ENCODE measurements around the gene HDAC2.
"Not testable (repeated sequence)": the region's sequence is repeated elsewhere in the genome, so short reads cannot be mapped to it uniquely, and the experiment has no call there.

The HDAC2 gene

DNA sequence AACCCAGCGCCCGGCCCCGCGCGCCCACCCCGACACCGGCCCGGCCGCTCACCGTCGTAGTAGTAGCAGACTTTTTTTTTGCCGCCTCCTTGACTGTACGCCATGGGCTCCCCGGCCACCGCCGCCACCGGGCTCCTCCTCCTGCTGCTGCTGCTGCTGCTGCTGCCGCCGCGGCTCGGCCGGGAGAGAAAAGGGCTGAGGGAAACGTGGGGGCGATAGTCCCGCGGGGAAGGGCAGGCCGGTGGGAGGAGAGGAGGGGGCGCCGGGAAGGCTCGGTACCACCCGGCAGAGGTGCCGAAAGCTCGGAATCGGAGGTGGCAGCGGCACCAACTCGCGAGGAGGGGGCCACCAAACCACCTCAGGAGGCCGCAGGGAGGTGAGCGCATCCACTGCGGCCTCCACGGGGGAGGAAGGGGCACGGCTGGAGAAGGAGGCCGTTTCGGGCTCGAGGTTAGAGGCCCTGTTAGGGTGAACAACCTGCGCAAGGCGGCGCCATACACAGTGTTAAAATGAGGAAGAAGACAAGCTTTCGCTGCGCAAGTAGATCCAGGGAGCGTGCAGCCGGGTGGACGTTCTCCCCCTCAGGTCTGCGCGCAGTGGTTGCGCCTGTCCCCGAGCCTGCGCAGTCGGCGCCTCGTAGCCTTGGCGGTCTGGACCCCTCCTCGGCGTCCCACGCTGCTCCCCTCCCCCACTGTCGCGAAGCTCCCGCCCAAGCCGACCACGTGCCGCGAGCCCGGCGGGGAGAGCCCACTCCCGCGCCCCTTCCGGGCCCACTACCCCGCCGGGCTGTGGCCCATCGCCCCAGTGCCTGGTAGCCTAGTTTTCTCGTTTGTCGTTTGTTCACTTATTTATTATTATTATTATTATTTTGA, at the start of gene HDAC2:
Gene HDAC2, minus strand, starts transcription at position 344 of the 872 bp plus-strand sequence. Its CDS starts 240 bp downstream, at position 104.
- peak; percentile 92 for DNase-seq (ENCODE audit: low spot score)

DNA sequence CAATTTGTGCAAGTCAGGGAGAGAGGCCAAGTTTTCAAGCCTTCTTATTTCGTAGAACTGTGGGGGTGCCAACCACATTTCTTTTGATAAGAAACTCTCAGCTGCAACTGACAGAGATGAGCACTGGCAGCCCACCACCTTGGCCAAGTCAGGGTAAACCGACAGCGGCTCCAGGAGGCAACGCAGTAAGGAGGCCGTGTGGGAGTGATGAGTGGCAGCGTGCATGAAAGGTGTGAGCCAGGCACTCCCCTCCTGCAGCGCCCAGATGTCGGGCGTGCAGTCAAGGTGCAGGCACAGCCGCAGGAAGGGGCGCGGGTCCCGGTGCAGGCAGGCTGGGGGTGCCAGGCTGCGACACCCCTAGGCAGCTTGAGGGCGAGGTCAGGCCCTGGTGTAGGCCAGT, 49.2 kb upstream of the HDAC2 start:
- DNase-seq (ENCODE audit: low spot score): no peak

DNA sequence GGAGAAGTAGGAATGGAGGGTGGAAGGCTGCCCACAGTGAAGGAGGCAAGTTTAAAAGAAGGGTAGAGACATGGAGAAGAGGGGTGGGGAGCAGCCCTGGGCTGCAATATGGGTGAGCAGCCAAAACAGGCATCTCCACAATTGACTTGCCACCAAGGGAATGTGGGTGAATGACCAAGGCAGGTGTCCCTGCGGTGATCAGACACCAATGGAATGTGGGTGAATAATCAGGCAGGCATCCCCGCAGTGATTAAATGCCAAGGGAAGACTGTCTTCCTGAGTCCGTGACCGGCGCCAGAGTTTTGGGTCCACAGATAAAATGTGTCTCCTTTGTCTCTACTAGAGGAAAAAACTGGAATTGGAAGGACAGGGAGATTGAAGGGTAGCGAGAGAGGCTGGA, 46.2 kb upstream of the HDAC2 start:
- not testable (repeated sequence) for DNase-seq (ENCODE audit: low spot score)

DNA sequence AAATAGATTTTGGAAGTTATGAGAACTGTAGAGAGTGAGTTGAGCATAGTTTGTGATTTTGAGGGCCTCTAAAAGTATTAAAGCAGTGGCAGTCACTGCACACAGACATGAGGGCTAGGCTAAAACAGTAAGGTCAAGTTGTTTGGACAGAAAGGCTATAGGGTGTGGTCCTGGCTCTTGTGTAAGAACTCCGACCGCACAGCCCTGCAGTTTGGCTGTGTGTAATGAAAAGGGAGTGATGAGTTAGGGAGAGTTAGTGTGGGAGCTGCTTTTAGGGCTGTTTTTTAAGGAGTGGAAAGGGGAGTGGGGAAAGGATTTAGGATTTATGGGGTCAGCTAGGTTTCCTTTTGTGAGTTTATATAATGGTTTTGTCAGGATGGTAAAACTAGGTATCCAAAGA, 43.2 kb upstream of the HDAC2 start:
- not testable (repeated sequence) for DNase-seq (ENCODE audit: low spot score)

DNA sequence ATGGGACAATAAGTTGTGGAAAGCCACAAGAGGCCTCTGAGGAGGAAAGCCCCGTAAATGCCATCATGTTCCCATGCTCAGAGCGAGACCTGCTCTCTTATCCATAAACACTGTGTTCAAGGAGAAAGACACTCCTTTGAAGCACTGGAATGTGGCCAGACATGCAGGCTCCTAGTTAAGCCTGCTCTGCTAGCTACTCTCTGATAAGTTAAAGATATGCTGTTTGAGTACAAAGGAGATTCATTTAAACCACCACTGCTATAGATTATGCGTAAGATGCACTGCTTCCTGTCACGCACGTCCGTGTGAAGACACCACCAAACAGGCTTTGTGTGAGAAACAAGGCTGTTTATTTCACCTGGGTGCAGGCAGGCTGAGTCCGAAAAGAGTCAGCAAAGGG, 40.5 kb upstream of the HDAC2 start:
- DNase-seq (ENCODE audit: low spot score): not testable (repeated sequence)

DNA sequence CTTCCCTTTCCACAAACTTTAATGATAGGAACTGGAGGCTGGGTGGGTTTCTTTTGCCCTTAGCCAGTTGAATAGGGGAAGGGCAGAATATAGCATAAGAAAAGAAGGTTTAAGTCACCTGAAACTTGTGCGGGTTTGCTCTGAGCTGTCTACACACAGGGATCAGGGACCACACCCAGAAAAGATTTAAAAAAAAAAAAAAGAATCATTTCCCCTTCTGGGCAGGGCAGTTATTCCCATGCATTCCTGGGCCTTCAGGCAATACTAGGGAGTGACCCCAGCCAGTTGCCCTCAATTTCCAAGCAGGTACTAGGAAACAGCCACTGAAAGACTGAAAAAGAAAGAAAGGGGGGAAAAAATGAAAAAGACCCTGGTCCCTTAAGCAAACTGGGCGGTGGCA, 39.6 kb upstream of the HDAC2 start:
- DNase-seq (ENCODE audit: low spot score): no peak

DNA sequence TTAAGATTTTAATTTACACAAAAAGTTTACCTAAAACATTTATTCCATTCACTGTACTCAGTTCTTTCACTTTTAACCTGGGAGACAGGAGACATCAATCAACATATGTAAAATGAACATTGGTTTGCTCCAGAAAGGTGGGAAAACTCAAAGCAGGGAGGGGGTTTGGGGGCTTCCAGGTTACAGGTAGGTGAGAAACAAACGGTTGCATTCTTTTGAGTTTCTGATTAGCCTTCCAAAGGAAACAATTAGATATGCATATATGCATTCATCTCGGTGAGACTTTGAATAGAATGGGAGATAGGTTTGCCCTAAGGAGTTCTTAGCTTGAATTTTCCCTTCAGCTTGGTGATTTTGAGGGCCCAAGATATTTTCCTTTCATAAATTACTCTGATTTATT, 38.2 kb upstream of the HDAC2 start:
- no peak for DNase-seq (ENCODE audit: low spot score)

DNA sequence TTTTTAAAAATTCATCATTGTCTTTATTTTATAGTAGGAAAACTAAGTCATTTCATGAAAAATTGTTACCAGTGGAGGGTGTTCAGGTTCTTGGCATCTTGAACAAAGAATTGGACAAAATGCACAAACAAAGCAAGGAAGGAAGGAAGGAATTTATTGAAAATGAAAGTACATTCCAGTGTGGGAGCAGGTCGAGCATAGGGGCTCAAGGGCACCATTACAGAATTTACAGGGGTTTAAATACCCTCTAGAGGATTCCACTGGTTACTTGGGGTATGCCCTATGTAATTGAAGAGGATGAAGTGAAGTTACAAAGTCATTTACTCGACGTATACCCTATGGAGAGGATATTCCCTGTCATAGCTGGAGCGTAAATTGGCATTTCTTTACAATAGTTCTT, 37.4 kb upstream of the HDAC2 start:
- no peak for DNase-seq (ENCODE audit: low spot score)

DNA sequence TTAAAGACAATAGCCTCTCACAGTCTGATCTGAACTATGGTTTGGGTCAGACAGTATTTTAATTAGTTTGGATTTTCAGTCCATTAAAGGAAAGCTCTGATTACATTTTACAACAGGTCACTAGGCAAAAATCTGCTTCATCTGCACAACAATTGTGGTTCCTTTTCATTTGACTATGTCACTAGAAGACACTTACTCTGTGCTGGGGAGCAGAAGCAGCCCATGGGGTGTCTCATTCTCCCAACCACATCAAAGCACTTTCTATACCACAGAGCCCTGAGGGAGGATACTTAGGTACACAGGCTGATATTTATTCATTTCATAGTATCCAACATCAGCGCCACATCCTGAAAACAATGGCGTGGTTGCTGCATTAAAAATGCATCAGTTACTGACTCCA, 36.6 kb upstream of the HDAC2 start:
- DNase-seq (ENCODE audit: low spot score): no peak

DNA sequence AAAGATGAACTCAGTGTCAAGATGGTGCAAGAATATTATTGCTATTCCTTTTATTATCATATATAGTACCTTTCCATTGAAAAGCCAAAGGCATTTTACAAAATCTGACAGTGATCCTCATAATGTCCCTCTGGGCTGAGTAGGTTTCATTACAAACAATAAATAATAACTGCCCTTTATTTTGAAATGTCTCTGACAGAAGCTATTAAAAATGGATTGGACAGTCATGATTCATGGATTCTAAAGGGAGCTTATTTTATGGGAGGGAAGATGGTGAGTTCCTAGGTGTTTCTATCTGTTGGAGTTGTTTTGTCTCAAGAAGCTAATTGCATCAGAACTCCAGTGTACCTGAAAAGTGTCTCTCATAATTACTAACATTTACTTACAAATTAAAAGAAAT, 30.4 kb upstream of the HDAC2 start:
- no peak for DNase-seq (ENCODE audit: low spot score)

DNA sequence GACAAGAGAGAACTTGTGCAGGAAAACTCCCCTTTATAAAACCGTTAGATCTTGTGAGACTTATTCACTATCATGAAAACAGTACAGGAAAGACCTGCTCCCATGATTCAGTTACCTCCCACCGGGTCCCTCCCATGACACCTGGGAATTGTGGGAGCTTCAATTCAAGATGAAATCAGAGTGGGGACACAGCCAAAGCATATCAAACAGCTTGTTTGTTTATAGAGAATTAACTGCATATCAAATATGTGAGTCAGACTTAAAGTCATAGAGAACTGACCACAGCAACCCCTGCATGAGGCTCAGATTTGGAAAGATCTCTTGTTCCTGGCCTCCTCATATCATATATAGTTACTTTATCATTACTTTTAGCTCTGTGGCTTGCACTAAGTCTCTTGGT, 29.1 kb upstream of the HDAC2 start:
- peak; percentile 13 for DNase-seq (ENCODE audit: low spot score)

DNA sequence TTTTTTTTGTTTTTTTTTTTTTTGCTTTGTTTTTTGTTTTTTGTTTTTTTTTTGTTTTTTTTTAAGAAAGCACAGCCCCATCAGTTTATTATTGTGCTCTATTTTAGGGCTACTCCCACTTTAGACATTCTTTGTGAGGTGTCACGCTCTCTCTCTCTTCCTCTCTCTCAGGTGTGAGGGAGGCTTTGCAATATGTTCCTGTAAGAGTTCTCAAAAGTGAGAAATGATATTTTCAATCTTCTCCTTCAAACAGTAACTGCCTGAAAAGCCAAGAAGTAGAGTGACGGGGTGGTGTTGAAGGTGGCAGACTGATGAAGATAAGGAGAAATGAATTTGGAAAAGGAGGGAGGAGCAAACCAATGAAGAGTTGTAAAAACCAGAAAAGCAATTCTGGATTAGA, 28.3 kb upstream of the HDAC2 start:
- DNase-seq (ENCODE audit: low spot score): no peak

DNA sequence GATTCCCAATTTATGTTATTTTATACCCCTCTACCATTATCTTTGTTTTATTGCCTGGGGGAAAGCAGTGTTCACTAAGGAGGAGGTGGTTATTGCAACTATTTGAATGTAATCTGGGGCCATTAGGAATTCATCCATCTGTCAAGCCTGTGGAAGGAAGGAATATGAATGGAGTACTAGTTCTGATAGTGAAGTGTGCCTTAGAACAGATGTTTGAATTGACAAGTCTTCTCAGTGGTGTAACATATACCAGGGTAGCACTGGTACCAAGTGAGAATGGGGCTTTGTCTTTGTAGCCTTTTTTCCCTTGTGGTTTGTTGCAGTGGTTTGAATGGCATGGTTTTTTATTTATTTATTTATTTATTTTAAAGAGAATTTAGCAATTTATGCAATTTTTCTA, 27.9 kb upstream of the HDAC2 start:
- no peak for DNase-seq (ENCODE audit: low spot score)

DNA sequence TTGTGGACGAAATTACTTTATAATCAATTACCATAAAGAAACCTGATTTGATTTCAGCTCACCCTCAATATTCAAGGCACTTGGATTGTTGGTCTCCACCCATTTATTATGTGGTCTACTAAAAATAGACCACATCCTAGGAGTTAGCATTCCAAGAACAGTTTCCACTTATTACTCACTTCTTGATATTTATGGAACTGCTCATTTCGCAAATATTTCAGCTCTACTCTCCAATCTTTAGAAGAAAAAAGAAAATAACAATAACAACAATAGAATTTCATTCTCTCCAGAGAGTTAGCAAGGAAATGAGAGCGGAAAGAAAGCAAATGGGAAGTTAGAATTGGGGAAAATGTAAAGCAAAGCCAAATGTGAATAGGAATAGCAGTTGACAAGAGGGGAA, 26.2 kb upstream of the HDAC2 start:
- DNase-seq (ENCODE audit: low spot score): peak; percentile 82

DNA sequence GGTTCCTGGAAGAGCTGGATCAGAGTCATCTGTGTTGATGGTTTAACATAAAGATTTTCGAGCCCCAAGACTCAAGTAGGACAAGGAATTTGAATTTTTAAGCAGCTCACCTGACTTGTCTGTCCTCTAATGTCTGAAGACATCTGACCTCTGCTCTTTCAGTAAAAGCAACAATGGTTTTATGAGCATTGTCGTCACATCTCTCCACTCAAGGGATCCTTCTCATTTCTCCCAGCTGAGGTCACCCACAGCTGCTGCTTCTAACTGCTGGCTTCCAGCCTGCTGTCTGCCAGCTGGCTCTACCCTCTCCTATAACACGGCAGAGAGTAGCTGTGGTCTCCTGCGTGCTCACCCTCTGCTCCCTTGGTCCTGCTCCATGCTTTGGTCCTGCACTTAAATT, 24.7 kb upstream of the HDAC2 start:
- peak; percentile 92 for DNase-seq (ENCODE audit: low spot score)

DNA sequence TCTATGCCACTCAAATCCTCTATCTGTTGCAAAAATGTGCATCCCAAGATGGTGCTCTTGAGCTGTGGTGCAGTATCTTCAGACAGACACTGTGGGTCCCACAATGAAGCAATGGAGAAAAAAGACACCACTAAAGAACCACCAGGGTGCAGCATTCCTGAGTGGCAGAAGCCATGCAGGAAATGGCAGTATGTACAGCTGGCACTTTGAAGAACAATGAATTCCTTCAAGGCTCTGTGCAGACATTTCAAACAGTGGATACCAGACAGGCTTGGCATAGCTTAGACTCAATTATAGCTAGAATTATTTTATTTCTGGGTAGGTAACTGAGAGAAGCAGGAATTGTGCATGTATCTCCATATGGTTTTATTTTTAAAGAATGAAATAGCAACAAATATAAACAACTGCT, 24.0 kb upstream of the HDAC2 start:
- peak; percentile 87 for DNase-seq (ENCODE audit: low spot score)

DNA sequence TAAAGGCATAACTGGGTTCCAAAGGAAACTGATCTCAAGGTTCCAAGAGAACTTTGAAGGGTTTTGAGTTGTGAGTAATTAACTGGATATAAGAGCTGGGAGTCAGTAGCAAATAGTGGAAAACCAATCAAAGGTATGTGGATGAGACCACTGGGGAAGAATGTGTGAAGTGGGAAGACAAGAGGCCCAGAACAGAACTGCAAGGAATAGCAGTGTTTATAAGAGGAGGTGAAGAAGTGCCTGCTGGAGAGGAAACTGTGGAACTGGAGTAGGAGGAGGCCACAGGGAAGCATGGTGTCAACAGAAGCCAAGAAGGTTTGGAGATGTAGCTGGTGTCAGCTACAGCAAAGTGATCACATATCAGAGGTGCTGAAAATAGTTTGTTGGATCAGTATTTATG, 18.7 kb upstream of the HDAC2 start:
- DNase-seq (ENCODE audit: low spot score): no peak

DNA sequence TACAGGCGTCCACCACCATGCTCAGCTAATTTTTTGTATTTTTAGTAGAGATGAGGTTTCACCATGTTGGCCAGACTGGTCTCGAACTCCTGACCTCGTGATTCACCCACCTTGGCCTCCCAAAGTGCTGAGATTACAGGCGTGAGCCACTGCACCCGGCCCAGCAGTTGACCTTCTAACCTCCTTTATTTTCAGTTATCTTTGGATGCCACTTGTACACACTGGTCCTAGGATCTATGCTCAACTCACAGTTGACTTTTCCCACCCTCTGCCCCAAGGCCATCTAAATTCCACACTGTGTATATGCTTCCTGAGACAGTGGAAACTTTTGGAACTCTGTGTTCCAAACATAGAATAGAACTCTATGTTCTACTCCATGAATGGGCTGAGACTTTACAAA, 11.7 kb upstream of the HDAC2 start:
- not testable (repeated sequence) for DNase-seq (ENCODE audit: low spot score)

DNA sequence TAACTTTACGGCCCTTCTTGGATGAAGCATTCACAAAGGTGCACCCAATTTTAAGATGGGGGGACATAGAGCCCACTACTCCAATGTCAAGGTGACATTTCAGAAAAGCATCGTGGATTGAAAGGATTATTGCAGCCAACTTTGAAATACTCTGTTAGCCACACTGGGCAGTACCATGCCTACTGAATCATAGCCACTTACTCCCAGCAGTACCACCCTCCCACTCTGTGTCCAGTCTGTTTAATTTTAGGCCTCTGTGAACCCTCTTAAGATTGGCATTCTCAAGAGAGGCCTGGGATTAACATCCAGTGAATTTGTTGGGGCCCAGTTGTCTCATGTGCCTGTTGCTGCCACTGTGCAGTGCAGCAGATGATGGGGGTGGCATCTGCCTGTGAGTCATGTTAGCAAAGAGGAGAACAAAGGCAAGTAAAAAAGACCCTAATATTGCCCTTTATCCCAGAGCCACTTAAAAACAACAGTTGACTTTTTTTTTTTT, 11.2 kb upstream of the HDAC2 start:
- no peak for DNase-seq (ENCODE audit: low spot score)

DNA sequence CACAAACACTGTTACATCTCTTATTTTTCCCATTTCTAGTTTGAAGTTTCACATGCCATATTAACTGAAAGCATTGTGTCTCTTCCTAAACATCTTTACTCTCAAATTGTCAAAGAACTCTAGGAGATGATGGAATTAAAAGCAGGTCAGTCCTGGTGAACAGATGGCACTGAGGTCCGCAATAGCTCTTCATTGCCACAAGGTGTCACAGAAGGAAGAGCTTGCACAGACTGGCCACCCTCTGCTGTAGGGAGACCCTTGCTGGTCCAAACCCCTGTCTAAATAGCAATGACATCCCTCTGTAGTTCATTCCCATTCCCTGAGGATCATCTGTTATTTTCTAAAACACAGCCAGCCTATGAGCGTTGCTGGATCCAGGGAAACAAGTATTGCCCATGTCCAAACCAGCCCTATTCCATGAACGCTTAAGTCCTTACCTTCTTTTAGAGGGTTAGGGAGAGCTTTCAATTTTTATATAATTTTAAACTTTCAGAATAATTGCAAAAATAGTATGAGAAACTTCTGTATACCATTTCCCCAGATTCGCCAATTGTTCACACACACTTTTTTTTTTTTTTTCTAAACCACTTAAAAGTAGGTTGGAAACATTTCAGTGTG, 10.1 kb upstream of the HDAC2 start:
- DNase-seq (ENCODE audit: low spot score): peak; percentile 21

DNA sequence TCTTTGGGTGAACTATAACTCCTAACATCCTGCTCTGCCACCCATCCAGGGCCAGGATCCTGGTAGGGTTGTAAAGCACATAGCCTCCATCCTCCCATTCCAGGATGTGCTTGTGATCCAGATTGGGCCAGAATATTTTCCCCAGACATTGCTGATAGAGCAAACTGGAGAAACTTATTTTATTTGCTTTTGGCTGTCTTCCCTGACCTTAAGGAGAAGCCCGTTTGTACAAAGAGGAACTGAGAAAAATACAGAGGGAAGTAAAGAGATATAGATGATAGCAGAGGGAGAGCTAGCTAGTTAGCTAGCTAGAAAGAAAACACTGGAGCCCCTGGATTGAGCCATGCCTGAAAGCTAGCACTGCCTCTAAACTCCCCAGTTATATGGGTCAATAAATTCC, 9.0 kb upstream of the HDAC2 start:
- DNase-seq (ENCODE audit: low spot score): no peak

DNA sequence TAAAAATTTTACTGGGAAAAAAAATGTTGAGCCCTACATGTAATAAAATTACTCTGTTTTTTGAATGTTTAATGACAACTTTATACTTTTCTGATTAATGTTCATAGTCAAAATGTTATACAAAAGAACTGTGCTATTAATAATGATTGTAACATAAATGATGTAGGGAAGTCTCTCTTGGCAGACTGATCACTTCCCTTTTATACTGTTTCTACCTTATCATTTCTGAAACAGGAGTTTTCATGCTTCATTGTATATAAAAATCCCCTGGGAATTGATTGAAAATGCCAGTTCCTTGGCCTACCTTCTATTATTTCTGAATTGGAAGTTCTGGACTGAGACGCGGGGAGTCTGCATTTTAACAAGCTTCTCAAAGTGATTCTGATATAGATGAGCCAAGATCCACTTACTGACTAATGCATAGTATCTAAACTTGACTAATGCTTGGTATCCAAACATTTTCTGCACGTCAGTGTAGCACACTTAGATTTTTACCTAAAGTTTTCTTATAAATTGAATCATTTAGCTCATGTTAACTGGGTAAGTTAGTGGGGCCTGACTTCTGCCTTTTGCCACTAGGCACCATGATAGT, 7.2 kb upstream of the HDAC2 start:
- DNase-seq (ENCODE audit: low spot score): no peak

DNA sequence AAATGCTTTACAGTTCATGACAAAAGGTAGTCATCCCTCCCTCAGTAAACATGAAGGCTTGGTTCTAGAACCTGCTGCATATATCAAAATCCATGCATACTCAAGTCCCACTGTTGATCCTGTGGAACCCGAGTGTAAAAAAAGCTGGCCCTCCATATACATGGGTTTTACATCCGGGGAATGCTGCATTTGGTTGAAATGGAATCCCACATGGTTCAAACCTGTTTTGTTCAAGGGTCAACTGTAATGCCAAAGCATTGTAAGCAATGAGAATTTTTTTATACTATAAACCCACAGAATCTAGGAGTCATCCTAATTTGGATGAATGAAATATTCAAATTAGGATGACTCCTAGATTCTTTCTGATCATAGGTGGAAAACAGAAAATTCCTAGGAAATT, 5.9 kb upstream of the HDAC2 start:
- no peak for DNase-seq (ENCODE audit: low spot score)
